HG03378 (cell line): ENCODE results near the gene SEPHS2.
"Not testable (repeated sequence)": the region's sequence is repeated elsewhere in the genome, so short reads cannot be mapped to it uniquely, and the experiment has no call there.

ENCODE experiments used
- ATAC-seq: cut with Tn5 transposase; IDR thresholded peaks from one replicate; pipeline ENCODE4 v1.9.1; 2021; ENCODE audit warnings: mild to moderate bottlenecking, moderate library complexity; ENCODE audit not compliant: unreplicated experiment

Gene SEPHS2

GRCh38 chr16:30445408-30446202 is at the start of gene SEPHS2:
TSS of gene SEPHS2 (minus strand) at chr16:30445874. CDS start at chr16:30445727, 147 bp downstream.
- ATAC-seq, result peak; percentile 69

- no peak for ATAC-seq
Measured at GRCh38 chr16:30494709-30495108, 49.0 kb upstream of the SEPHS2 start.

GRCh38 chr16:30493941-30494488 is 48.3 kb upstream of the SEPHS2 start:
- ATAC-seq, result no peak

- no peak for ATAC-seq
Measured at GRCh38 chr16:30491744-30492308, 46.2 kb upstream of the SEPHS2 start.

GRCh38 chr16:30491229-30491628 is 45.6 kb upstream of the SEPHS2 start:
- no peak for ATAC-seq

GRCh38 chr16:30490210-30490609 is 44.5 kb upstream of the SEPHS2 start:
- no peak for ATAC-seq

- ATAC-seq, result no peak
Measured at GRCh38 chr16:30488764-30489605, 43.3 kb upstream of the SEPHS2 start.

GRCh38 chr16:30485818-30486436 is 40.3 kb upstream of the SEPHS2 start:
- ATAC-seq, result no peak

GRCh38 chr16:30484887-30485286 is 39.2 kb upstream of the SEPHS2 start:
- ATAC-seq, result no peak

GRCh38 chr16:30482366-30482765 is 36.7 kb upstream of the SEPHS2 start:
- no peak for ATAC-seq

GRCh38 chr16:30481381-30481780 is 35.7 kb upstream of the SEPHS2 start:
- no peak for ATAC-seq

GRCh38 chr16:30478766-30479478 is 33.2 kb upstream of the SEPHS2 start:
- no peak for ATAC-seq

GRCh38 chr16:30477773-30478172 is 32.1 kb upstream of the SEPHS2 start:
- ATAC-seq, result not testable (repeated sequence)

GRCh38 chr16:30476991-30477390 is 31.3 kb upstream of the SEPHS2 start:
- ATAC-seq, result no peak

- ATAC-seq, result no peak
Measured at GRCh38 chr16:30474684-30475083, 29.0 kb upstream of the SEPHS2 start.

- no peak for ATAC-seq
Measured at GRCh38 chr16:30474074-30474452, 28.4 kb upstream of the SEPHS2 start.

- no peak for ATAC-seq
Measured at GRCh38 chr16:30473231-30474073, 27.8 kb upstream of the SEPHS2 start.

GRCh38 chr16:30472328-30472942 is 26.8 kb upstream of the SEPHS2 start, which contains the start of gene ITGAL:
TSS of gene ITGAL (plus strand) at chr16:30472742. CDS start at chr16:30472838, 96 bp downstream.
- ATAC-seq, result peak; percentile 58

GRCh38 chr16:30470632-30470995 is 24.9 kb upstream of the SEPHS2 start:
- ATAC-seq, result no peak
